ENCODE measurements around the gene P2RY2.

GRCh38 chr11:73168925-73169579 is 49.0 kb upstream of the P2RY2 start:
- TF ChIP-seq EZH2 (IDR thresholded peaks at IDR 0.05) = no peak
- TF ChIP-seq, protein P1, sequence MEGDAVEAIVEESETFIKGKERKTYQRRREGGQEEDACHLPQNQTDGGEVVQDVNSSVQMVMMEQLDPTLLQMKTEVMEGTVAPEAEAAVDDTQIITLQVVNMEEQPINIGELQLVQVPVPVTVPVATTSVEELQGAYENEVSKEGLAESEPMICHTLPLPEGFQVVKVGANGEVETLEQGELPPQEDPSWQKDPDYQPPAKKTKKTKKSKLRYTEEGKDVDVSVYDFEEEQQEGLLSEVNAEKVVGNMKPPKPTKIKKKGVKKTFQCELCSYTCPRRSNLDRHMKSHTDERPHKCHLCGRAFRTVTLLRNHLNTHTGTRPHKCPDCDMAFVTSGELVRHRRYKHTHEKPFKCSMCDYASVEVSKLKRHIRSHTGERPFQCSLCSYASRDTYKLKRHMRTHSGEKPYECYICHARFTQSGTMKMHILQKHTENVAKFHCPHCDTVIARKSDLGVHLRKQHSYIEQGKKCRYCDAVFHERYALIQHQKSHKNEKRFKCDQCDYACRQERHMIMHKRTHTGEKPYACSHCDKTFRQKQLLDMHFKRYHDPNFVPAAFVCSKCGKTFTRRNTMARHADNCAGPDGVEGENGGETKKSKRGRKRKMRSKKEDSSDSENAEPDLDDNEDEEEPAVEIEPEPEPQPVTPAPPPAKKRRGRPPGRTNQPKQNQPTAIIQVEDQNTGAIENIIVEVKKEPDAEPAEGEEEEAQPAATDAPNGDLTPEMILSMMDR (IDR thresholded peaks at IDR 0.05) = no peak

Data from neural progenitor cell (in vitro differentiated cells).